Erythroblast (primary cell): Measurements from ENCODE around the gene ING2.

ENCODE experiments used
- GATA1 ChIP-seq: IDR thresholded peaks from 2 replicates; pipeline ENCODE4 v1.6.1; 2011; ENCODE audit warnings: low read depth, mild to moderate bottlenecking, control low read depth, low read length, moderate library complexity
- POLR2A ChIP-seq: IDR thresholded peaks from 2 replicates; pipeline ENCODE4 v1.6.1; 2011; ENCODE audit warnings: mild to moderate bottlenecking, low read length

- TF ChIP-seq POLR2A (no peak), GATA1 (no peak)
Measured at GRCh38 chr4:183561905-183562304, 57.0 kb downstream of the ING2 start.
